ENCODE measurements around the gene SELENBP1. TPM values are rescaled to one million over a fixed set of nuclear protein-coding genes. Genes with fewer than 3 reads are reported as not detected.
"Not testable (repeated sequence)": the region's sequence is repeated elsewhere in the genome, so short reads cannot be mapped to it uniquely, and the experiment has no call there.

The SELENBP1 gene
- total and polyA plus RNA-seq, 11 donors: 14.3 to 97.8 (median 37.9) TPM

DNA sequence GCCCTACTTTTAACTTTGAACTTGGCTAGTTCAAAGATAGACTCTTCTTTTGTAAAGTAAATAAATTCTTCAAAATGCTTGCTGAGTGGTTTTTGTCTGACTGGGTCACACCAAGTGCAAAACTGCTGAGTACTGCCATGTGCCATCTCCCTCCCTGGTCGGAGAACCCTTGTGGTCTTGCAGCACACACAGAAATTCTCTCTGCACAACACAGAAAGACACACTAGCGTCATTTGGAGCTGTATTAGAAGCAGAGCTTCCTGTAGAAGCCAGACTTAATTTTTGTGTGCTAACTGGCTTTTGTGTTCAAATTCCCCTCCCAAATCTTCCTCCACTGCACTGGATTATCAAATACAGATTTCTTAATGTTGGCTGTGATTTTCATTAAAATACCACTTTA is 29.4 kb upstream of the SELENBP1 start:
- Histone ChIP-seq H3K4me1 (peaks cover 3 to 22% (median 14%) of the 10 kb centered on the region in 12 donors), H3K36me3 (peaks cover 0 to 67% (median 66%) of the 10 kb centered on the region in 9 donors), H3K27me3 (no peaks in the 10 kb centered on the region), H3K4me3 (no peak overlapping the region), H3K27ac (no peak overlapping the region), H3K9me3 (no peaks in the 10 kb centered on the region)
- ATAC-seq (no peak), DNase-seq (no peak)
- intact Hi-C loops (cut with DNase I): loop anchor here in 3 of 10 donors (5.0 to 10.0 kb wide), 3 partner anchors 97 to 207 kb away; partner anchors contain the start of genes PIP5K1A (in 1 of the 3) and VPS72 (in 1 of the 3)
- TF ChIP-seq POLR2A (IDR thresholded peaks at IDR 0.05): no peak
- 81 to 89% (median 86%) methylated on average over 2 of the region's 2 CpGs for WGBS, 4 donors

- ATAC-seq (no peak), DNase-seq (no peak)
- TF ChIP-seq CTCF (IDR thresholded peaks at IDR 0.05) (no peak), POLR2A (IDR thresholded peaks at IDR 0.05) (no peak)
- Histone ChIP-seq H3K4me3 (peak overlapping the region in 2 of 12 donors; percentile 63 to 82), H3K36me3 (peaks cover 0 to 61% (median 59%) of the 10 kb centered on the region in 9 donors), H3K9me3 (no peaks in the 10 kb centered on the region), H3K27me3 (no peaks in the 10 kb centered on the region), H3K4me1 (peaks cover 3 to 22% (median 14%) of the 10 kb centered on the region in 12 donors), H3K27ac (no peak overlapping the region)
- intact Hi-C loops (cut with DNase I): loop anchor here in 3 of 10 donors (5.0 to 10.0 kb wide), 3 partner anchors 96 to 206 kb away; partner anchors contain the start of genes PIP5K1A (in 1 of the 3) and VPS72 (in 1 of the 3)
- WGBS, 4 donors: 86 to 92% (median 89%) methylated on average over 13 of the region's 13 CpGs
Observed at GRCh38 chr1:151401125-151401788, 28.8 kb upstream of the SELENBP1 start.

GRCh38 chr1:151399324-151400171 is 27.0 kb upstream of the SELENBP1 start, which contains the start of gene PSMB4:
Gene PSMB4, plus strand, starts transcription at chr1:151399573. Its CDS starts 15 bp downstream, at chr1:151399588.
- peak within 1 kb of the TSS; percentile 33 to 100 (median 82) for H3K4me3 ChIP-seq
- TF ChIP-seq CTCF (IDR thresholded peaks at IDR 0.05) (peak in 9 of 12 donors; percentile 27 to 68 (median 43)), POLR2A (IDR thresholded peaks at IDR 0.05) (peak in 1 of 2 donors; percentile 67)
- ATAC-seq: peak; percentile 93 to 97 (median 95)
- no peaks in the 10 kb centered on the region for H3K27me3 ChIP-seq
- H3K36me3 ChIP-seq: peaks cover 0 to 44% (median 42%) of the 10 kb centered on the region in 9 donors
- intact Hi-C loops (cut with DNase I): loop anchor here (1.0 to 10.0 kb wide), 15 partner anchors 27 to 205 kb away; partner anchors contain the start of genes RFX5 (in 5 of the 10), PI4KB (in 2 of the 10), PIP5K1A (in 1 of the 10) and SELENBP1 (in 1 of the 10)
- peak within 1 kb of the TSS; percentile 64 to 94 (median 86) for H3K27ac ChIP-seq
- peaks cover 3 to 17% (median 14%) of the 10 kb centered on the region in 12 donors for H3K4me1 ChIP-seq
- DNase-seq: peak; percentile 73 to 90 (median 88)
- peaks cover 0 to 3% (median 0%) of the 10 kb centered on the region in 12 donors for H3K9me3 ChIP-seq
- 0% methylated on average over 46 to 63 of the region's 63 CpGs for WGBS, 4 donors

- Histone ChIP-seq H3K4me1 (peaks cover 3 to 14% (median 13%) of the 10 kb centered on the region in 12 donors), H3K36me3 (peaks cover 0 to 11% (median 10%) of the 10 kb centered on the region in 9 donors)
- not testable (repeated sequence) for H3K4me3 ChIP-seq, DNase-seq, H3K27me3 ChIP-seq, ATAC-seq, H3K27ac ChIP-seq, H3K9me3 ChIP-seq
- intact Hi-C loops (cut with DNase I): loop anchor here in 7 of 10 donors (5.0 to 10.0 kb wide), 7 partner anchors 49 to 101 kb away; partner anchors contain the start of genes RFX5 (in 4 of the 7) and PI4KB (in 1 of the 7)
- 68 to 83% (median 80%) methylated on average over 5 of the region's 5 CpGs for WGBS, 4 donors
Observed at GRCh38 chr1:151396265-151396664, 23.8 kb upstream of the SELENBP1 start.
